Stimulated activated CD4-positive, alpha-beta T cell treated with anti-CD3 and anti-CD28 coated beads, Interleukin-1b, Interleukin-23, amount 100 ng/mL, for 1 hour (primary cell): Measurements from ENCODE around the gene PCCB.
"Not testable (repeated sequence)": the region's sequence is repeated elsewhere in the genome, so short reads cannot be mapped to it uniquely, and the experiment has no call there.

Source experiments
- DNase-seq, 2 donors: peaks; one replicate each; pipeline ENCODE4 v3.0.0-alpha.2; 2020; ENCODE audit warnings: low read depth in 2 of 2

The PCCB gene

DNA sequence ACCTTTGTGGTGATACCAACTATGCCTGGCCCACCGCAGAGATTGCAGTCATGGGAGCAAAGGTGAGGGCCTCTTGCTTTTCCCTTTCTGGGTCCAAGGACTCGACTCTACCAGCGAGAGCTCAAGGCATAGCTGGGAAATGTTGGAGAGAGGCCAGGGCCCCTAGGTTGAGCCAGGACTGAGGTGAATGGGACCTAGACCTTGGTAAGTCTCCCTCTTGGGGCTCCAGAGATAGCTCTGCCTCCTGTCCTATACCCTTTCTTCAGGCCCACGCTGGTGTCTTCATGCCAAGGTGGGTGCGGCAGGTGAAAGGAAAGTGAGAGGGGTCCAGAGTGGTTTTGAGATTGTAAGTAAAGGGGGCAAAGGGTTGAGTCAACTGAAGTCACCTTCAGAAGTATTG is 77.5 kb downstream of the PCCB start:
- DNase-seq, result no peak

DNA sequence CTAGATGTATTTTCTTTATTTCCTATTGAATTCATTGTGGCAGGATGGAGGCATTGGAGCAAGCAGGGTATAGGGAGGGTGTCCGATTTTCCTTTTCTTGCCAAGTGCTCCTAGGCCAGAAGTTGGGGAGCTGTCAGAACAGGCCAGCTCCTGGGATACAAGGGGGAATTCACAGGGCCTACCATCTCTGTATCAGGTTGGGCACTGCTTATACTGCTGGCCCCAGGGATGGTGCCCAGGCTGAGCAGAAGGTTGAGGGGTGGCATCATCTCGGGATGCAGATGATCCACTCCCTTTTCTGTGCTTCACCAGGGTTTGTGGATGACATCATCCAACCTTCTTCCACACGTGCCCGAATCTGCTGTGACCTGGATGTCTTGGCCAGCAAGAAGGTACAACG is 79.5 kb downstream of the PCCB start:
- no peak for DNase-seq

DNA sequence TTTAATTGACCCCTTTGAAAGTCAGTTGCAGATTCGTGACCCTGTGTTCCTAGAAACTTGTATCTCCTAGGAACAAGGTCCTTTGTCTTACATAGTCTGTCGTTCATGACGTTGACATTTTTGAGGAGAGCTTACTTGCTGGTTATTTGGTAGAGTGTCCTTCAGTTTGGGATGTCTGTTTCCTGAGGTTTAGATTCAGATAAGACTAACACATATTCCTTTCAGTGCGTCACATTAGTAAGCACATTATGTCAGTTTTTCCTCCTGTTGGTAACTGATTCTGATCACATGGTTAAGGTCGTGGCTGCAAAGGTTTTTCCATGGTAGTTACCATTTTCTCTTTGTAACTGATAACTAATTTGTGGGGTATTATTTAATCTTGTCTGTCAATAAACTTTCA is 80.8 kb downstream of the PCCB start:
- DNase-seq, result no peak

DNA sequence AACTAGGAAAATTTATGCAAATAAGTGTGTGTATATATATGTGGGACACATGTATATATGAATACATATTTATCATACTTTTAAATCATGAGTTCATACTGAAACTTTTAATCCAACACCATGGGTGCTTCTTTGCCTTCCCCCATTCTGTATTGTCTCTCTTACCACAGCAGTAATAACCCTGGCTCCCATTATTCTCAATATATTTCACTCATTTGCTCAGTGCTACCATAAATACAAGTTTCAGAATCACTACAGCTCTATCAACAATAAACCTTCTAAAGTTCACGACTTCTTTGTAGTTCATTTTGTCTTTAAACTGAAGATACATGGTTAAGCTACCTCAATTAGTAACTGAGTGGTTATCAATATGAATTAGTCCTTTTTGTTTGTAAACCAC is 82.2 kb downstream of the PCCB start:
- DNase-seq, result no peak

DNA sequence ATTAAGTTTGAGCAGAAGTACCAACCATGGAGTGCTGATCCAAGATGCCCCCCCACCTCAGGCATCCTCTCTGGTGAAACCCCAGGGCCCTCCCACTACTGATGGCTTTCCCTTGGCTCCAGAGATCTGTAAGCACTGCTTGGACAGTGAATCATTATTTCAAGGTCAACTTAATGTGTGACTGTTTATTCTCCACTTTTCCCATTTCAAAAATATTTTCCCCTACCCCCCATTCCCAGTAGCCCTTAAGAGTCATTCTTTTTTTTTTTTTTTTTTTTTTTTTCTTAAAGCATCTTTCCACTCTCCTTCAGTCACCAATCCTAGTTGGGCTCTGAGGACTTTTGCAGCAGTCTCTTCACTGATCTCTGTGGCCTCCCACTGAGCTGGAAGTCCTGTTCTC is 82.6 kb downstream of the PCCB start:
- DNase-seq, result no peak

DNA sequence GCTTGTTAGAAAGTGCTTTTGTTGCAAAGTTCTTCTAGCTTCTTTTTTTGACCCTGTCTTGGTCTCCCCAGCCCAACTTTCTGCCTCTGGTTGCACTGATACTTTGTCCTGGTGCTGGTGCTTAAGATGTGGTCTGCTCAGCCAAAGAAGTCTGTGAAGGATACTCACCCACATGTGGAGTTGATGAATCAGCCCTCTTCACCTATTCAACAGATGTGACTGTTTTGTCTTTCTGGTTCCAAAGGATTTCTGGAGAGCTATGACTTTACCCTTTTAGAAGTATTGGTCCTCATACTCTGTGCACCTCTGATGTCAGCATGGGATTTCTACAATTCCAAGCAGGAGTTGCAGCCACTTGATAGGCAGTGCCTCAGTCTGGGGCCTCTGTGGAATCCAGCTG is 84.1 kb downstream of the PCCB start:
- no peak for DNase-seq

DNA sequence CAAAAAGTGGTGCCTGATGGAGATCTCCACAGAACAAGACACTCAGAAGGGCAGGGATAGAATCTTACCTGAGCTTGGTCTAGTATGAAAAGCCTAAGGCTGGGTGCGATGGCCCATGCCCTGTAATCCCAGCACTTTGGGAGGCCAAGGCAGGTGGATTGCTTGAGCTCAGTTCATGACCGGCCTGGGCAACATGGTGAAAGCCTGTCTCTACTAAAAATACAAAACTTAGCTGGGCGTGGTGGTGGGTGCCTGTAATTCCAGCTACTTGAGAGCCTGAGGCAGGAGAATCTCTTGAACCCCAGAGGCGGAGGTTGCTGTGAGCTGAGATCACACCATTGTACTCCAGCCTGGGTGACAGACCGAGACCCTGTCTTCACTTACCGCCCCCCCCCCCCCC is 84.6 kb downstream of the PCCB start:
- DNase-seq, result not testable (repeated sequence)

DNA sequence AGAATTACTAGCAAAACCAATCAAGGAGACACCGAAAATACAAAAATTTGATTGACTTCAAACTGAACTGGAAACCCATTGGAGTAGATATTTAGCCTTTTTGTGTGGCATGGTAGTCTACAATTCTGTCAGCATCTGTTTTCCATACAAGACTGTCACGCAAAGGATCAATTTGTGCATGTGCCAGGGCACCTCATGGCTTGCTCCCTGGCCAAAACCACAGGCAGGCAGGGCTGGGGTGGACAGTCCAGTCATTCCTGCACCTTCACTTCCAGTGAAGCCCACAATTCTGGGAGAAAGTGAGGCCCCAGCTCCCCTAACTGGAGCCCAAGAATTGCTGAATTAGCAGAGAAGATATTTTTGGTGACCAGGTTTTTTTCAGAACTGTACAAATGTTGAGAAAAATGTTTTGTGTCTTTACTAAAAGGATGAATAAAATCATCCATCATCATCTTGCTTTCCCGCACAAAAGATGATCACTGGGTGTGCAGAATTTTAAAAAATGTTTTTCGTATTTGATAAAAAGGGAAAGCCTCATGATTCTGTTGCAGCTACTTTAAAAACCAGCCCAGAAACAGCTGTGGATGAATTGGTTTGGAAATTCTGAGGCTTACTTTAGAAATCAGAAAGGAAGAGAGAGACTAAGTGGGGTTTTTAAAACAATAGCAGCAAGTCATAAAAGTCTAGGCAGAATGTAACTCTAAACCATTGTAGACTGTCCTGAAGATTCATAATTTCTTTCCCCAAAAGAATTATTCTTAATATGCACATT is 86.4 kb downstream of the PCCB start:
- DNase-seq, result no peak

DNA sequence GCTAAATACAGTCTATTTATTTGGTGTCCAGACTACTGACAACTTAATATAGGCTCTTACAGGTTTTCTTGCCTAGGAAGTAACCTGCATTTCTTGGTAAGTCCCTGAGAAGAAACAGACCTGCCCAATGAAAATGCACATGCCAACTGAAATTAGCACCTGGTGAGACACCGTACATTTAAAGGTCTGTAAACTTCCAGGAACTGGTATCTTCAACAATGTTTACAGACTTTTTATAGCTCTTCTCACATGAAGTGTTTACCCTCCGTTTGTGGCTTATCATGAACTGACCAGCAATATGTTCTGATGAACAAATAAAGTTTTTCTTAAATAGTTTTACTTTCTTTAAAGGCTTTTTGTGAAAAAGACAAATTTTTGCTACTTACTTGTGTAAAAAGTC is 93.3 kb downstream of the PCCB start:
- no peak for DNase-seq

DNA sequence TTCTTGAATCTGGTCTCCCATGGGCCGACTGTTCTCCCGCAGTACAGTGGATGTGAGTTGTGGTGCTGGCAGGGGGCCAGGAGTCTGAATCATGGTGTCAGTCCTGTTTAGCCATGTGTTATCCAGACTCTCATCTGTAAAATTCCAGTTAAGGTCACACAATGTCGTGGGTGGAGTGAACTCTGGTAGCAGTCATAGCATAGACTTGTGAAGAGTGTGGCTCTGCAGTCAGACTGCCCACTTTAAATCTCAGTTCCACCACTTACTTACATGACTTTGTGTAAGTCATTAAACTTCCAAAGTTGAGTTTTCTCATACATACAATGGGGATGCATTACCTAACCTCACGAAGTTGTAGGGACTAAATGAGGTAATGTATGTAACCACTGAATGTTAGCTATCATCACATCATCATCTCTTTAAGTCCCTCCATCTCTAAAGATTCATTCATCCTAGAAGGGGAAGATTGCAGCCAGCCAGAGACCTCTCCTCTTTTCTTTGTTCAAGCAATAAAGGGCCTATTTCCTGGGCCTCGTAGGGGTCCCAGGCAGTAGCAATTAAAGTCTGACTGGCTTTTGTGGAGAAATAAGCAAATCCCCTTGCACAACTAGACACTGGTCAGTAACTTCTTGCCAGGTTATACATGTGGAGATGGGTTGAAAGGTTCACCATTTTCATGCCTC is 93.9 kb downstream of the PCCB start:
- no peak for DNase-seq

DNA sequence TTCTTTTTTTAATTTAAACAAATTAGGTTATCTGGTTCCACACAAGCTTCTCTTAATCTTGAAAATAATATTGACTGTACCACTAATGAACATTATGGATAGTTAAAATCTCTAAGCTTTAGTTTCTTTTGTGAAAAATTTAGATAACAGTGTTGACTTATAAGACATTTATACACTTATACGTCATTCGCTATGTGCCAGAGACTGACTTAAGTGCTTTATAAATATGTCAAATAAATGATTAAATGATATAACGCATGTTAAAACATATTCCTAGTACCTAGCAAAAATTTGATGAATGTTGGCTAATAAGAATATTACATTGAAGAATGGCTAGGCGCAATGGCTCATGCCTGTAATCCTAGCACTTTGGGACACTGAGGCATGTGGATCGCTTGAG is 96.3 kb downstream of the PCCB start:
- no peak for DNase-seq

DNA sequence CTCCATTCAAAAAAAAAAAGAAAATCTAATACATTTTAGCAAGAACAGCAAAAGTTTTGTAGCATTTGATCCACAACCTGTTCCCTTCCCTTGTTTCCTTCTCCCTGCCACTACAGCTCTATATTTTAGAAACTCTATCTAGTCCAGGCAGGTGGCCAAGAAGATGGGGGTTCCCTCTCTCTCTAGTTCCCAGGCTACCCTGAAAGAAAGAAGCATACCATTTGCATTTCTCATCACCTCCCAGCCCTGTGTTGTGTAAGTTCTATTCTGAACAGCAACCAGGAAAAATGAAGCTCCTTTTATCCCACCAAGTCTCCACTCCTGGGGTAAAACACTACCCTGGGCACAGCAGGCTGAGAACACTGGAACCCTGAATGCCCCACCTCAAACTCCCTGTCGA is 100.0 kb downstream of the PCCB start:
- no peak for DNase-seq

DNA sequence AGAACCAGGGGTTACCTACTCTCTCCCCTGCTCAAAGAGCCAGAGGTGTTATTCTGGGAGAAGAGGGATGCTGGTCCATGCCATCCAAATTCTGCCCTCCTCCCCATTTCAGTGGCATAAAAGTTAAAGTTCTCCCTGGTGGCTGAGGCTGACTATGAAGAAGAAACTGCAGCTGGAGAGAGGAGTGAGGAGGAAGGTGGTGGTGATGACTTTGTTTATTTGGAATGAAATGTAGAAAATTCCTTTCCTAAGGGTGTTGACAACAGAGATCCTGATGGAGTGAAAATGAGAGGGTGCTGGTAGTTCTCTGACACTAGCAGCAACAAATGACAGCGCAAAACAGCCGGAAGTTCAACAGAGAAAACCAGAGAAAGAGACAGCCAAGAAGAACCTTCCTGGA is 100.4 kb downstream of the PCCB start:
- no peak for DNase-seq

DNA sequence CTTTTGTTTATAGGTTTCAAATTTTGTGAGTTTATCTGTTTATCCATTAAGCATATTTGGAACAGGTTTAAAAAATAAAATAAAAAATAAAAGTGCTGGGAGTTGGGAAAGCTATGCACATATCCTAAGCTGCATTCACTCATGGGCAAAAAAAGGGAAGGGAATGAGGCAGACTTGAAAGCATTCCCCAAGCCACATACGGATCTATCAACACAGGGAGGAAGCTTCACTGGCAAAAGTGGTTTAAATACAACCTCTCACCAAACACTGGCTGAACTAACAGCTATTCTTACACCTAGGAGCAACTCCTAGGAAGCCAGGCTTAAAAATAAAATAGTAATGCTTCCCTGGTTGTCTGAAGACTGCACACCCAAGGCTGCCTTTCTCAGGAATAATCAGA is 101.2 kb downstream of the PCCB start:
- DNase-seq, result no peak

DNA sequence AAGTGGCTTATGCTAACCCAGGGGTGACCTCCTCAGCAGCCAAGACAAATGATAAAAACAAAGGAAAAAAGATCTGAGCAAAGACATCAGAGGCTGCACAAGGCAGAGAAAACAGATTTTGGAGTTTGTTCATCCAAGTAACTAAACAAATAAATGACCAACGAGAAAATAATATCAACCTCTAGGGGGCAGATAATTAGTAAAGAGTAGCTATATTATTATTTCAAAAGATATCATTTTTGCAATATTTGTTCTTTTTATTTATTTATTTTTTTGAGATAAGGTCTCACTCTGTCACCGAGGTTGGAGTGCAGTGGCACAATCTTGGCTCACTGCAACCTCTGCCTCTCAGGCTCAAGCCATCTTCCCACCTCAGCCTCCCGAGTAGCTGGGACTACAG is 101.8 kb downstream of the PCCB start:
- DNase-seq, result no peak

DNA sequence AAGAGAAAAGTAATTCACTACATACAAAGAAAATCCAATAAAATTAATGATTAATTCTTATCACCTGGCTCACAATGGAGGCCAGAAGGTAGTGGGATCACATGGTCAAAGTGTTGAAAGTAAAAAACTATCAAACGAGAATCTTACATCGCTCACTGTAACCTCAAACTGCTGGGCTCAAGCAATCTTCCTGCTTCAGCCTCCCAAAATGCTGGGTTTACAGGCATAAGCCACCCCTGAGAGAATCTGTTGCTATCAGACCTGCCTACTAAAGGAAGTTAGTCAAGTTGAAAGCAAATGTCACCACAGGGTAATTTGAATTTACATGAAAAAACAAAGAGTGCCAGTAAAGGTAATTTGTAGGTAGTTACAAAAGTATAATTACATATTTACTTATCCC is 103.3 kb downstream of the PCCB start:
- DNase-seq, result no peak

DNA sequence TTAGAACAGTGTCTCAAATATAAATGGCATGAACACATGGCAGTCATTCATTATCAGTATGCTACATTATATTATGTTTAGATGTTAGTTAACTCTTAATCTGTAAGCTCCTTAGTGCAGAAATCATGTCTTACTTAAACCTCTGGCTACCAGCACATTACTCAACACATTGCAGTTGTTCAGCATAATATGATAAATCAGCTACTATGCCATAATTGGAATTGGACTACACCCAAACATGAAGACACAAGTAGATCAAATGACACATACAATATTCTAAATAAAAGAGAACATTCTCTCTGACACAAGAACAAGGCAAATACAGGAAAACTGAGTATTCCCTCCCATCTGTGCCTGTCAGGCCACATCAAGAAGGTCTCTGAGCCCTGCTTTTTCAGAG is 116.1 kb downstream of the PCCB start:
- DNase-seq, result no peak

DNA sequence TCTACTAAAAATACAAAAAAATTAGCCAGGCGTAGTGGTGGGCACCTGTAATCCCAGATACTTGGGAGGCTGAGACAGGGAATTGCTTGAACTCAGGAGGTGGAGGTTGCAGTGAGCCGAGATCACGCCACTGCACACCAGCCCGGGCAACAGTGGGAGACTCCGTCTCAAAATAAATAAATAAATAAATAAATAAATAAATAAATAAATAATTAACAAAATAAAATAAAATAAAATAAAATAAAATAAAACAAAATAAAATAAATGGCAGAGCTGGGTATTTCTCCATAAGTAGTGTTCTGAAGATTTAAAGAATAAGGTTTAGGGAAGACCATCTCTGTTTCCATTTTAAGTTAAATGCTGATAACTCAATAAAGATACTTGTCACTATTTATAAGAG is 125.7 kb downstream of the PCCB start:
- DNase-seq, result not testable (repeated sequence)

DNA sequence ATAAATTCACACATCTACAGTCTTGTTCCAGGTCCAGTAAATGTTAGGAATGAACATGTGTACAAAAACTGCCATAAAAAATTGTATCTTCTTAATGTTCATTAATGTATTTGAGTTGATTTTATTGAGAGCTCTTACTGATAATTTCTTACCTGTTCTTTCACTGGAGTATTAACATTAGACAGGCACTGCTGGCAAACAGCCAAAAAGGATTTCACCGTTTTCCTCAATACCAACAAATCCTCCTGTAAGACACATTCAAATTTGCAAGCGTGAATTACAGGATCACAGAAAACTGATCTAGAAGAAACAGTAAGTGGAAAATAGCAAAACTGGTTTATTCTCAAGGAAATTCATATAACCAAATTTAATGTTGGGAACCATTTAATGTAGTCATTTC is 127.4 kb downstream of the PCCB start:
- DNase-seq, result no peak

DNA sequence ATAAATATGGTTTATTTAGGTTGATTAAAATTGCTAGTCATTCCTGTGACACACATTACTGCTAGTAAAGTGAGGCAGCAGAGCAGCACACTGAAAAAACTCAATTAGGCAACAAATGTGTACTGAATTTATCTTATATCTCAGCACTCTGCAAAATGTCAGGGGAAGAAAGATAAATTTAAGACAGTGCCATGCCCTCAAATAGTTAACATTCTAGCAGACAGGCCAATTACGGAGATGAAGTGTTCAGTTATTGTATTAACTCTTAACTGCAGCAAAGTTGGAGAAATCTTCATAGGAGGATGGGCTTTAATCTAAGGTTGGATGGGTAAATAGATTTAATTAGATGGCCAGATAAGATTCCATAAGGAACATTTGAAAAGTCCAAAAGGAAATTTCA is 127.9 kb downstream of the PCCB start:
- DNase-seq, result no peak
